Epithelial cell of esophagus (primary cell): ENCODE measurements around the gene FBXO9.

Experiments
- DNase-seq: peaks from one replicate; pipeline ENCODE4 v3.0.0; 2010; ENCODE audit warnings: low read depth
- H3K4me3 ChIP-seq: 2 replicates; pipeline ENCODE4 v1.5.1; 2011; ENCODE audit warnings: mild to moderate bottlenecking, low read length, control low read depth
- TF ChIP-seq, protein P1 (sequence below): IDR thresholded peaks from 2 replicates; pipeline ENCODE4 v1.5.1; 2011; ENCODE audit warnings: low read depth, mild to moderate bottlenecking, low read length, control low read depth, inconsistent platforms; ENCODE audit not compliant: insufficient read depth; ENCODE audit errors: missing control alignments

FBXO9 gene

DNA sequence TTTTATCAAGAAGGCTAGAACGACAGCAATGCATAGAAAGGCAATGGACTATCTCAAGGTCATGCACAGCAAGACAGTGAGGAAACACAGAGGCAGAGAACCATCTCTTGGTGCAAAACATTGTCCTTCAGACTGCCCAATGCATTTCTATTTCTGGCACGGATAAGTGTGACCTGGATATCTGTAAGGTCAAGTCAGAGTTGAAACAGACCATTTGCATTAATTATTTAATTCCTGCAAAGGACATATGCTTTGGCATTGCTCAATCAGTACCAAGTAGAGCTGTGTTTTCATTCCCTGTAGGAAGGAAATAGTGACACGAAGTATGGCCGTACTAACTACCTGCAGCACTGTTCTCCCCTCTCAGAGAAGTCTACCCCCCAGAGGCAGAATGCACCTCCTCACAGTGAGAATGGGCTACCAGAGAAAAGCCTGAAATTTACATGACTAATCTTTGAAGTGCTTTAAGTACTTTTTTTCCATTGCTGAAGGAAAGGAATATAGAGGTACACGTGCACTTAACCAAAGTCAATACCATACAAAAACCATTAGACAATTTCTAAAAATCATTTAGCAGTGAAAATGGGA, 38.0 kb upstream of the FBXO9 start:
- no peak for DNase-seq
- no peak overlapping the region for H3K4me3 ChIP-seq
- TF ChIP-seq, protein P1, sequence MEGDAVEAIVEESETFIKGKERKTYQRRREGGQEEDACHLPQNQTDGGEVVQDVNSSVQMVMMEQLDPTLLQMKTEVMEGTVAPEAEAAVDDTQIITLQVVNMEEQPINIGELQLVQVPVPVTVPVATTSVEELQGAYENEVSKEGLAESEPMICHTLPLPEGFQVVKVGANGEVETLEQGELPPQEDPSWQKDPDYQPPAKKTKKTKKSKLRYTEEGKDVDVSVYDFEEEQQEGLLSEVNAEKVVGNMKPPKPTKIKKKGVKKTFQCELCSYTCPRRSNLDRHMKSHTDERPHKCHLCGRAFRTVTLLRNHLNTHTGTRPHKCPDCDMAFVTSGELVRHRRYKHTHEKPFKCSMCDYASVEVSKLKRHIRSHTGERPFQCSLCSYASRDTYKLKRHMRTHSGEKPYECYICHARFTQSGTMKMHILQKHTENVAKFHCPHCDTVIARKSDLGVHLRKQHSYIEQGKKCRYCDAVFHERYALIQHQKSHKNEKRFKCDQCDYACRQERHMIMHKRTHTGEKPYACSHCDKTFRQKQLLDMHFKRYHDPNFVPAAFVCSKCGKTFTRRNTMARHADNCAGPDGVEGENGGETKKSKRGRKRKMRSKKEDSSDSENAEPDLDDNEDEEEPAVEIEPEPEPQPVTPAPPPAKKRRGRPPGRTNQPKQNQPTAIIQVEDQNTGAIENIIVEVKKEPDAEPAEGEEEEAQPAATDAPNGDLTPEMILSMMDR, result no peak

DNA sequence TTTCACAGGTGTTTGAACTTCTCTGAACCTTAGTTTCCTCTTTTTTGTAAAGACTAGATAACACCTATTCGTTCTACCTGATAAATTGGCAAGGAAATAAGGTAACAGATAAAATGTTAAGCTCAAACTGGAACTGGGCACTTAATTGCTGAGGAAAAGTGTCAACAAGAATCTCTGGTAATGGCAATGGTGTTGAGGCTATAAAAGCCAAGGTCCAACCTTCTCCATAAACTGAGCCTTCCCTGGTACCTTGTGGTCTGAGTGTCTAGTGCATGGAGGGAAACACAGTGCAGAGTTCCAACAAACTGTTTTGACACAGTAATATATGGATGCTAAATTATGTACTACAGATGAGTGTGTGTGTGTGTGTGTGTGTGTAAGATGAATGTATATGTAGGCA, 36.7 kb upstream of the FBXO9 start:
- no peak overlapping the region for H3K4me3 ChIP-seq
- TF ChIP-seq, protein P1, result no peak
- DNase-seq, result no peak

DNA sequence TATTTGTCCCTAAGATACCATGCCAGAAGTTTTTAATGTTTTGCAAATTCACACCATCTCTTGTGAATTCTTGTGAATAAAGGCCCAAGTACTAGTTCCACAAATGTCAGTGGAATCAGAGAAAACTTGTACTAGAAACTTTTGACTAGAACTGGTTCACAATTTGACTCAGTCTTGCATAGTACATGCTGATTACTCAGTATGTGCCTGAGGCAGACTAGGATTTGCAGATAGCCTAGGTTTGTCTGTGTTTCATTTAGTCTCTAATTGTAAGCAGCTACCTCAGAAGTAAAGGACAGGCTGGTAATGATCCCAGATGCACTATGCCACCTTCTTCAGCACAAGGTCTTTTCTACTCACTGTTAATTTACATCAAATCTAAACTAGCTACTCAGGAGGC, 35.9 kb upstream of the FBXO9 start:
- TF ChIP-seq, protein P1, result no peak
- DNase-seq, result peak; percentile 81
- no peak overlapping the region for H3K4me3 ChIP-seq

DNA sequence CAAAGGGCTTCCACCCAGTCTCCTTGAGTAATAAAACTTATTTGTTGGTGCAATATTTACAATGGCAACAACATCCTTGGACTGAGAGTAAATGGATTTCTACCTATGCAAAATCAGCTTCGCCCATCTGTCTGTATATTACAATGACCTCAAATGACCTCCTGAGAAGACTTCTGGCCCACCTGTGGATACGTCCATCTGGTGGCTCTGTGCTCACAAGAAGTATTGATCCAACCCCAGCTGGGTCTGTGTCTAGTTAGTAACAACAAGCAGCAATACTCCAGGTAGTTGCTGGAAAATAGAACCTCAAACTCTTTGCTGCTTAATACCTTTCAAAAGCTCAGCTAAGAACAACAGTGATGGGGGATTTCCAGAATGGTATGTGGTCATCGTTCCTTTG, 35.4 kb upstream of the FBXO9 start:
- no peak overlapping the region for H3K4me3 ChIP-seq
- no peak for DNase-seq
- TF ChIP-seq, protein P1, result no peak

DNA sequence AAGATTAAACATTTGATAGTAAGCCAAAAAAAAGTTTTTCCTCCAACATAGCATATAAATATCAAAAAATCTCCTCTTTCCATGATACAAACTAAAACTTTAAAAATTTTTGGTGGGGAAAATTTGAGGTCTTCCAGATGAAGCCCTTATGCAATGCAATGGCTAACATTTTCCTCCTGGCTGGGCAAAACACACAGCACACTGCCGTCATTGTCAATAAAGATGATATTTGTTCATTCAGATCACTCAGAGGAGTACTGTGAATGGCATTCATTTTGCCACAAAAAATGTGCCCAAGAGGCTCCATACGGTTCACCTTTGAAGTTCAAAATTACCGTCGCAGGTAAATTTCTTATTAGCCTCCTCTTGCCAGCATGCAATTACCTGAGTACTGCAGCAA, 33.9 kb upstream of the FBXO9 start:
- TF ChIP-seq, protein P1, result no peak
- DNase-seq, result no peak
- H3K4me3 ChIP-seq, result no peak overlapping the region

DNA sequence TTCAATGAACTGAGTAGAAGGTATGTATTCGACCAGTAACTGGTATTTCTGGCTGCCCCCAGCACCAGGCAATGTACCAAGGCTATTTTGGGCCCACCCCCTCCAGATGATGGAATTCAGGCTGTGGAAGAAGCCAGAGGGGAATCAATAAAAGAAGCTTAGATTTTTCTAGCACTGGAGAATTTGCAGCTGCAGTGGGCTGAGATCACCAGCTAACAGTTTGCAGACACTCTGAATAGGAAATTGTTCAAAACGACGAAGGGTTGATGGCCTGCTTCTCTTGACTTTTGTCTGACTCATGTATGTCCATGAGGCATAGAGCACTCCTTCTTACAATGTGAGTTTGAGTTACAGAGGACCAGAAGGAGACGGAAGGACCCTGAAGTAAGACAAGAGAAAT, 32.4 kb upstream of the FBXO9 start:
- peak; percentile 10 for DNase-seq
- TF ChIP-seq, protein P1, result no peak

DNA sequence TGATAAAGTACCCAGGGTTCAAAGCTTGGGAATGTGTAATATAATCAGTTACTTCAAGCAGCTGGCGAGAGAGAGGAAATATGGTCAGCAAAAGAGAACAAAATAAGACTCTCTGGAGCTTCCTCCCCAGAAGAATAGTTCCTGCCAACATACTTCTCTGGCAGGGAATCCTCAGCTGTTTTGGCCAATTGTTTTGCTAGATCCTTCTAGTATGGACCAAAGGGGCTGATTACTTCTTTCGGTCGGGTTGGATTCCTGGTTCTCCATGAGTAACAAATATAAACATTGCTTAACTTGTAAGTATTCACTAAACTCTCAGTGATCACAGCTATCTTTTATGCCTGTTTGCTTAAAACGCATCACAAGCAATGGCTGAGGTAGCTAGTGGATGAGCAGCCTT, 31.4 kb upstream of the FBXO9 start:
- H3K4me3 ChIP-seq, result no peak overlapping the region
- peak; percentile 37 for DNase-seq
- TF ChIP-seq, protein P1, result no peak

More for the DNA sequence above, 32.4 kb upstream of the FBXO9 start:
- no peak overlapping the region for H3K4me3 ChIP-seq
